Vagina (tissue), 2 donors: Measurements from ENCODE around the gene TMEM37.

Source experiments
- CTCF ChIP-seq, 3 experiments: fragments of 450-650 bp in 2 of 3; fragments of 200-600 bp in 1 of 3; sonication (generic) in 1 of 3; IDR thresholded peaks; one replicate each; pipeline ENCODE4 v1.5.1; 2017 to 2019; ENCODE audit warnings: antibody characterized with exemption in 3 of 3, mild to moderate bottlenecking in 2 of 3, moderate library complexity in 2 of 3
- POLR2AphosphoS5 ChIP-seq, 2 donors: sonication (generic); formaldehyde crosslinking; IDR thresholded peaks; one replicate each; pipeline ENCODE4 v1.9.0; 2017; ENCODE audit warnings: antibody characterized with exemption in 2 of 2, mild to moderate bottlenecking in 2 of 2, low read depth in 1 of 2; ENCODE audit not compliant: insufficient read depth in 1 of 2

- TF ChIP-seq POLR2AphosphoS5 (IDR thresholded peaks at IDR 0.05; ENCODE audit: insufficient read depth in 1 of 2, low read depth in 1 of 2) (no peak), CTCF (IDR thresholded peaks at IDR 0.05) (no peak)
Observed at GRCh38 chr2:119385466-119385865, 46.2 kb upstream of the TMEM37 start.
